ENCODE results near the gene ANKRD34A. TPM values are rescaled to one million over a fixed set of nuclear protein-coding genes. Genes with fewer than 3 reads are reported as not detected.

The ANKRD34A gene
- total and polyA plus RNA-seq, 2 of the 13 experiments (the other 11 are each of a cell fraction or from before 2014, with no cell fraction given): 0.05 to 0.07 TPM

DNA sequence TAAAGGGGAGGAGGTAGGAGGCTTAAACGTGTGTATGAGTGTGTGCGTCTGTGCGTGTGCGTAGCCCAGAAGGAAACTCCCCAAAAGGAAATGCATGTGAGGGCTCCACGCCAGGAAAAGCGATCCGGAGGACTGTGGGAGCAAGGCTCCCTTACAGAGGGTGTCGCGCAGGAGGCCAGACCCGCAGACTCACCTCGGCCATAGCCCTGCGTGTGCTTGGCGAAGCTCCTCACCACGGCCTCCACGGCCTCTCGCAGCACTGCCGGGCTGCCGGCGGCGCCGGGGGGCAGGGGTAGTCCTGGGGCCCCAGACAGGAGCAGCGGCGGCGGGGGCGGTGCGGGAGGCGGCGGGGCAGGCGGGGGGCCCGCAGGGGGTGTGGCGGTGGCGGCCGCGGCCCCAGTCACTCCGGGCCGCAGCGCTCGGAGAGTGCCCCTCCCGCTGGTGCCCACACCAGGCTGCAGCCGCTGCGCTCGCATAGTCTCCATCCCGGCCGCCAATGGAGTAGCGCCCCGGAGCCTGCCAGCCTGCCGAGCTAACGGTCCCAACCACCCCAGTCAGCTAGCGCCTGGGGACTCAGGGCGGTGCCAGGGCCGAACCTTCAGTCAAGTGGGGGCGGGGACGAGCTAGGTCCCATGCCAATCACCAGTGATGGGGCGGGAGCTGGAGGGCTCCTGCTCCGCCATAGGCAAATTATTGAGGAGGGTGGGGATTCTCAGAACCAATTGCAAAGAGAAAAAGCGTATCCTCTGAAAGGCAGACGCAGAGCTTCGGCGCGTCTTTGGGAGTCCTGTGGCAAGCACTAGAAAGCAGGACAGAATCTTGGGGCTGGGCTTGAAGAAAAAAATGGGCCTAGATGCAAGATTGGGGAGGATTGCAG is 6.7 kb downstream of the ANKRD34A start, which contains the start of gene LIX1L (continued):
- peak; percentile 60 for TF ChIP-seq PATZ1 (CRISPR knock-in tag; IDR thresholded peaks at IDR 0.05)
- TF ChIP-seq ZNF850 (CRISPR knock-in tag; conservative IDR thresholded peaks at IDR 0.05): no peak
- TF ChIP-seq NR2F2 (IDR thresholded peaks at IDR 0.05; ENCODE audit: borderline replicate concordance, low read depth): no peak
- TF ChIP-seq NFATC3 (CRISPR knock-in tag; IDR thresholded peaks at IDR 0.05): no peak
- no peak for TF ChIP-seq BRD4 (CRISPR knock-in tag; IDR thresholded peaks at IDR 0.05)
- no peak for TF ChIP-seq MIER2 (CRISPR knock-in tag; IDR thresholded peaks at IDR 0.05)
- no peak for TF ChIP-seq AHR (CRISPR knock-in tag; IDR thresholded peaks at IDR 0.05)
- TF ChIP-seq ZNF788 (CRISPR knock-in tag; IDR thresholded peaks at IDR 0.05; ENCODE audit: borderline replicate concordance): peak; percentile 34; the same call in 1 of the 2 replicates
- TF ChIP-seq HCFC1 (IDR thresholded peaks at IDR 0.05; ENCODE audit: low read depth, low read length): no peak
- TF ChIP-seq ZNF746 (CRISPR knock-in tag; IDR thresholded peaks at IDR 0.05): no peak
- TF ChIP-seq, protein P1, sequence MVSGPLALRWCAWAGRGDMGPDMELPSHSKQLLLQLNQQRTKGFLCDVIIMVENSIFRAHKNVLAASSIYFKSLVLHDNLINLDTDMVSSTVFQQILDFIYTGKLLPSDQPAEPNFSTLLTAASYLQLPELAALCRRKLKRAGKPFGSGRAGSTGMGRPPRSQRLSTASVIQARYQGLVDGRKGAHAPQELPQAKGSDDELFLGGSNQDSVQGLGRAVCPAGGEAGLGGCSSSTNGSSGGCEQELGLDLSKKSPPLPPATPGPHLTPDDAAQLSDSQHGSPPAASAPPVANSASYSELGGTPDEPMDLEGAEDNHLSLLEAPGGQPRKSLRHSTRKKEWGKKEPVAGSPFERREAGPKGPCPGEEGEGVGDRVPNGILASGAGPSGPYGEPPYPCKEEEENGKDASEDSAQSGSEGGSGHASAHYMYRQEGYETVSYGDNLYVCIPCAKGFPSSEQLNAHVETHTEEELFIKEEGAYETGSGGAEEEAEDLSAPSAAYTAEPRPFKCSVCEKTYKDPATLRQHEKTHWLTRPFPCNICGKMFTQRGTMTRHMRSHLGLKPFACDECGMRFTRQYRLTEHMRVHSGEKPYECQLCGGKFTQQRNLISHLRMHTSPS (CRISPR knock-in tag; IDR thresholded peaks at IDR 0.05; ENCODE audit: low read depth): peak; percentile 80
- TF ChIP-seq NCOA1 (CRISPR knock-in tag; IDR thresholded peaks at IDR 0.05): no peak
- TF ChIP-seq SNAI1 (CRISPR knock-in tag; IDR thresholded peaks at IDR 0.05; ENCODE audit: borderline replicate concordance): no peak
- no peak for TF ChIP-seq KDM6A (CRISPR knock-in tag; IDR thresholded peaks at IDR 0.05; ENCODE audit: low read depth)
- no peak for TF ChIP-seq IKZF1 (IDR thresholded peaks at IDR 0.05)
- no peak for TF ChIP-seq PCBP1 (IDR thresholded peaks at IDR 0.05; ENCODE audit: borderline replicate concordance, low read depth, low read length)
- no peak for TF ChIP-seq ADNP (CRISPR knock-in tag; IDR thresholded peaks at IDR 0.05)
- TF ChIP-seq LCORL (IDR thresholded peaks at IDR 0.05): no peak
- peak; percentile 60 for TF ChIP-seq LCORL (CRISPR knock-in tag; IDR thresholded peaks at IDR 0.05)
- TF ChIP-seq GLI4 (CRISPR knock-in tag; IDR thresholded peaks at IDR 0.05; ENCODE audit: borderline replicate concordance): no peak
- TF ChIP-seq ZBTB25 (CRISPR knock-in tag; IDR thresholded peaks at IDR 0.05): no peak
- TF ChIP-seq LRRFIP1 (CRISPR knock-in tag; conservative IDR thresholded peaks at IDR 0.05): no peak
- no peak for TF ChIP-seq CBX1 (IDR thresholded peaks at IDR 0.05; ENCODE audit: low read depth)
- TF ChIP-seq RFXANK (CRISPR knock-in tag; IDR thresholded peaks at IDR 0.05): no peak
- no peak for TF ChIP-seq ZNF749 (CRISPR knock-in tag; IDR thresholded peaks at IDR 0.05; ENCODE audit: borderline replicate concordance)
